ENCODE measurements around the gene ZDHHC17. TPM values are rescaled to one million over a fixed set of nuclear protein-coding genes. Genes with fewer than 3 reads are reported as not detected.

Gene ZDHHC17
- total and polyA plus RNA-seq, 2 experiments from 2014 or later: 11.7 to 39.8 TPM

GRCh38 chr12:76804435-76804976, 40.6 kb downstream of the ZDHHC17 start:
- Histone ChIP-seq H3K9me3 (ENCODE audit: low read depth) (no peaks in the 10 kb centered on the region), H3K79me2 (peaks cover 22% of the 10 kb centered on the region), H2AFZ (no peak overlapping the region), H3K4me3 (no peak overlapping the region), H3K27ac (no peak overlapping the region), H3K9me2 (replicated peaks; ENCODE audit: insufficient read depth) (no peaks in the 10 kb centered on the region), H3K4me1 (ENCODE audit: insufficient read depth) (no peaks in the 10 kb centered on the region), H3K27me3 (no peaks in the 10 kb centered on the region), H4K20me1 (ENCODE audit: insufficient read depth, poor library complexity, severe bottlenecking) (no peaks in the 10 kb centered on the region), H3K36me3 (replicated peaks; ENCODE audit: insufficient read depth, low read depth) (no peaks in the 10 kb centered on the region), H3K4me2 (no peak overlapping the region)
- WGBS (ENCODE audit: low lambda C conversion rate, missing lambda C conversion rate): 85% methylated on average over 8 of the region's 8 CpGs
- DNase-seq (ENCODE audit: low spot score): peak; percentile 18
- TF ChIP-seq EZH2phosphoT487 (IDR thresholded peaks at IDR 0.05; ENCODE audit: low read depth, severe bottlenecking, unreplicated experiment) (no peak), EZH2 (IDR thresholded peaks at IDR 0.05; ENCODE audit: borderline replicate concordance) (no peak), CTCF (IDR thresholded peaks at IDR 0.05; ENCODE audit: poor library complexity) (no peak)

GRCh38 chr12:76810671-76811419, 46.9 kb downstream of the ZDHHC17 start:
- Histone ChIP-seq H3K36me3 (replicated peaks; ENCODE audit: insufficient read depth, low read depth) (no peaks in the 10 kb centered on the region), H2AFZ (no peak overlapping the region), H3K4me3 (no peak overlapping the region), H3K4me1 (ENCODE audit: insufficient read depth) (no peaks in the 10 kb centered on the region), H4K20me1 (ENCODE audit: insufficient read depth, poor library complexity, severe bottlenecking) (no peaks in the 10 kb centered on the region), H3K27me3 (no peaks in the 10 kb centered on the region), H3K9me3 (ENCODE audit: low read depth) (no peaks in the 10 kb centered on the region), H3K79me2 (no peaks in the 10 kb centered on the region), H3K9me2 (replicated peaks; ENCODE audit: insufficient read depth) (no peaks in the 10 kb centered on the region), H3K27ac (peak overlapping the region; percentile 50), H3K4me2 (peak overlapping the region; percentile 36)
- 48% methylated on average over 5 of the region's 6 CpGs for WGBS (ENCODE audit: low lambda C conversion rate, missing lambda C conversion rate)
- DNase-seq (ENCODE audit: low spot score): peak; percentile 50
- TF ChIP-seq EZH2phosphoT487 (IDR thresholded peaks at IDR 0.05; ENCODE audit: low read depth, severe bottlenecking, unreplicated experiment): no peak
- no peak for TF ChIP-seq CTCF (IDR thresholded peaks at IDR 0.05; ENCODE audit: poor library complexity)
- TF ChIP-seq EZH2 (IDR thresholded peaks at IDR 0.05; ENCODE audit: borderline replicate concordance): no peak

- no peak for DNase-seq (ENCODE audit: low spot score)
- TF ChIP-seq EZH2 (IDR thresholded peaks at IDR 0.05; ENCODE audit: borderline replicate concordance): no peak
- TF ChIP-seq EZH2phosphoT487 (IDR thresholded peaks at IDR 0.05; ENCODE audit: low read depth, severe bottlenecking, unreplicated experiment): no peak
- no peak for TF ChIP-seq CTCF (IDR thresholded peaks at IDR 0.05; ENCODE audit: poor library complexity)
- WGBS (ENCODE audit: low lambda C conversion rate, missing lambda C conversion rate): 76% methylated on average over 1 of the region's 1 CpG
These were observed 48.1 kb downstream of the ZDHHC17 start for GRCh38 chr12:76811976-76812375.

More at GRCh38 chr12:76811976-76812375, 48.1 kb downstream of the ZDHHC17 start:
- Histone ChIP-seq H3K36me3 (replicated peaks; ENCODE audit: insufficient read depth, low read depth) (no peaks in the 10 kb centered on the region), H3K27ac (no peak overlapping the region), H3K9me3 (ENCODE audit: low read depth) (no peaks in the 10 kb centered on the region), H4K20me1 (ENCODE audit: insufficient read depth, poor library complexity, severe bottlenecking) (no peaks in the 10 kb centered on the region), H2AFZ (no peak overlapping the region), H3K9me2 (replicated peaks; ENCODE audit: insufficient read depth) (no peaks in the 10 kb centered on the region), H3K27me3 (no peaks in the 10 kb centered on the region), H3K4me1 (ENCODE audit: insufficient read depth) (no peaks in the 10 kb centered on the region), H3K4me3 (no peak overlapping the region), H3K79me2 (no peaks in the 10 kb centered on the region), H3K4me2 (no peak overlapping the region)

Measured in hepatocyte (in vitro differentiated cells).